Brain microvascular endothelial cell (primary cell): ENCODE measurements around the gene AGMAT.
A peak's percentile ranks its signal among the peaks of the same experiment; 100 is the strongest.

Experiments used
- DNase-seq: peaks from one replicate; pipeline ENCODE4 v3.0.0-alpha.2; 2020
- H3K27ac ChIP-seq: fragments of 250-450 bp; sonication (Bioruptor Pico); 2 replicates; pipeline ENCODE4 v1.5.1; 2020; ENCODE audit warnings: mild to moderate bottlenecking, moderate library complexity
- H3K27me3 ChIP-seq: fragments of 250-450 bp; sonication (Bioruptor Pico); replicated peaks from 2 replicates; pipeline ENCODE4 v1.5.1; 2020; ENCODE audit warnings: mild to moderate bottlenecking
- H3K36me3 ChIP-seq: fragments of 250-450 bp; sonication (Bioruptor Pico); replicated peaks from 2 replicates; pipeline ENCODE4 v1.5.1; 2020; ENCODE audit warnings: mild to moderate bottlenecking
- H3K4me3 ChIP-seq: 2 replicates; pipeline ENCODE4 v1.5.1; 2011; ENCODE audit warnings: low read depth, mild to moderate bottlenecking, control low read depth, low read length, moderate library complexity
- CTCF ChIP-seq: IDR thresholded peaks from 2 replicates; pipeline ENCODE4 v1.5.1; 2011; ENCODE audit warnings: low read depth, mild to moderate bottlenecking, moderate library complexity, low read length, control low read depth, inconsistent platforms; ENCODE audit errors: missing control alignments
- in situ Hi-C: cut with HindIII; loops from 2 replicates; pipeline ENCODE4 v1.10.0; 2017; ENCODE audit warnings: low sequenced_read_pairs, low pct_ligation_motif_present

AGMAT gene

GRCh38 chr1:15603050-15603965 is 18.5 kb upstream of the AGMAT start:
- Histone ChIP-seq H3K27me3 (no peaks in the 10 kb centered on the region), H3K36me3 (no peaks in the 10 kb centered on the region), H3K4me3 (peak overlapping the region; percentile 89), H3K27ac (peak overlapping the region; percentile 23)
- DNase-seq: peak; percentile 96
- TF ChIP-seq CTCF: no peak
- in situ Hi-C loops: no loop called here

GRCh38 chr1:15598436-15598835 is 13.6 kb upstream of the AGMAT start:
- in situ Hi-C loops: no loop called here
- TF ChIP-seq CTCF: no peak
- no peak for DNase-seq
- no peak overlapping the region for H3K4me3 ChIP-seq
- H3K36me3 ChIP-seq: no peaks in the 10 kb centered on the region
- H3K27me3 ChIP-seq: peaks cover 2% of the 10 kb centered on the region
- H3K27ac ChIP-seq: no peak overlapping the region

DNA sequence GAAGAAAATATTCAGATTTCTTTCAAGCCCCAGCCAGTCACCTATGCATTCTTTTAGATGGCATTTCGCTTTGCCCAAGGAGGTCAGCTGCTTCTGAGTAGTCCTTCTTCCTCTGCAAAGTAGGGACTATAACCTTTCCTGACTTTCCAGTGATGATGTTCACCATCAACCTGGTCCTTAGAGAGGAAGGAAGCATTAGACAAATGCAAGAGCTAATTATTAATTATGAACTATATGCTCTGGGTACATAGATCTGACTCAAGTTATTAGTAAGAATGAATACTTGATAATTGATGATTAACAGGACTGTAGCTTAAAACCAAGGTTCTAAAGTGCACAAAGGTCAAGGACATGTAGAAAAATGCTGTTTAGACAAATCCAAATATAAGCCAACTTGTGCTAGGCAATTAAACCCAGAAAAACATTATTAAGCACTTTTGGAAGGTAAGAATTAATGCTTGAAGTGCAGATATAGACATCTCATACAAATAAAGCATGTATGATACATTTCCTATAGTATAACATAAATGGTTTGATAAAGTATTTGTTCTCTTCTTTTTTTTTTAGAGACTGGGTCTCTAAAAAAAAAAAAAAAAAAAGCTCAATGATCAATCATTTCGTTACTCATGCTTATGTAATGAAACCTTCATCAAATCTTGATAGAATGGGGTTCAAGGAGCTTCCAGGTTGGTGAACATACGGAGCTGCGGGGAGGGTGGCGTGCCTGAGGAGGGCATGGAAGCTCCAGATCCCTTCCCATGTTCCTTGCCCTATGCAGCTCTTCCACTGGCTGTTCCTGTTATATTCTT is 11.2 kb upstream of the AGMAT start:
- no peak for TF ChIP-seq CTCF

GRCh38 chr1:15592285-15592684 is 7.4 kb upstream of the AGMAT start:
- H3K36me3 ChIP-seq: no peaks in the 10 kb centered on the region
- in situ Hi-C loops: no loop called here
- H3K27me3 ChIP-seq: peaks cover 2% of the 10 kb centered on the region
- no peak overlapping the region for H3K4me3 ChIP-seq
- no peak for DNase-seq
- no peak overlapping the region for H3K27ac ChIP-seq
- no peak for TF ChIP-seq CTCF

More for the DNA sequence above, 11.2 kb upstream of the AGMAT start:
- H3K27ac ChIP-seq: no peak overlapping the region
- H3K36me3 ChIP-seq: no peaks in the 10 kb centered on the region
- no peak overlapping the region for H3K4me3 ChIP-seq
- peaks cover 2% of the 10 kb centered on the region for H3K27me3 ChIP-seq
- in situ Hi-C loops: no loop called here
- no peak for DNase-seq

DNA sequence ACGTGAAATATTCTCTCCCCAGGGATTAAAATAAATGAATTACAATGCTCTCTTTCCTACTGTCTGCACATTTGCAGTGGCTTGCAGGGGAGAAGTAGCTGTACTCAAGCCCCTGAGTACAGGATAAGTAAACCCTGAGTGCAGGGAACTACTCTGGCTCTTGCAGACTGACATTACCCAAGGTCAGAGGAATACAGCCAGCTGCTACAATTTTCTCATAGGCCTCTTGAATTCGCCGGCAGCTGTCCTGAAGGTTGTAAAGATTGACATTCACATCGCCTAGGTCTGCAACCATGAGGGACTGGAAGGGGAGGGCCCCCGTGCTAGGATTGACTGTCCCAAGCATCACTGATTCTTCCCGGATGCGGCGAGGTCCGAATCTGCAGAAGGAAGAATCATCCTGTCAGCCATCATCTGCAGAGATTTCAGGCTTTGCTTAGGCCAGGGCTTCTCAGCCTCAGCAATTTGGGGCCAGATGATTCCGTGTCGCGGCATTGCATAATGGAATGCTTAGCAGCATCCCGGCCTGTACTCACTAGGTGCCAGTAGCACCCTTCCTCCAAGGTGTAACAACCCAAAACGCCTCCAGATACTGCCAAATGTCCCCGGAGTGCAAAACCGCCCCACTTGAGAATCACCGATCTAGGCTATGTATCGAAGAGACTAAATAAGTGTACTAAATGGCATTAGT is 1.7 kb downstream of the AGMAT start:
- TF ChIP-seq CTCF: no peak
- in situ Hi-C loops: no loop called here
- Histone ChIP-seq H3K4me3 (no peak overlapping the region), H3K36me3 (no peaks in the 10 kb centered on the region), H3K27ac (no peak overlapping the region), H3K27me3 (no peaks in the 10 kb centered on the region)
- DNase-seq: no peak
